ENCODE measurements around the gene CNTROB.

DNA sequence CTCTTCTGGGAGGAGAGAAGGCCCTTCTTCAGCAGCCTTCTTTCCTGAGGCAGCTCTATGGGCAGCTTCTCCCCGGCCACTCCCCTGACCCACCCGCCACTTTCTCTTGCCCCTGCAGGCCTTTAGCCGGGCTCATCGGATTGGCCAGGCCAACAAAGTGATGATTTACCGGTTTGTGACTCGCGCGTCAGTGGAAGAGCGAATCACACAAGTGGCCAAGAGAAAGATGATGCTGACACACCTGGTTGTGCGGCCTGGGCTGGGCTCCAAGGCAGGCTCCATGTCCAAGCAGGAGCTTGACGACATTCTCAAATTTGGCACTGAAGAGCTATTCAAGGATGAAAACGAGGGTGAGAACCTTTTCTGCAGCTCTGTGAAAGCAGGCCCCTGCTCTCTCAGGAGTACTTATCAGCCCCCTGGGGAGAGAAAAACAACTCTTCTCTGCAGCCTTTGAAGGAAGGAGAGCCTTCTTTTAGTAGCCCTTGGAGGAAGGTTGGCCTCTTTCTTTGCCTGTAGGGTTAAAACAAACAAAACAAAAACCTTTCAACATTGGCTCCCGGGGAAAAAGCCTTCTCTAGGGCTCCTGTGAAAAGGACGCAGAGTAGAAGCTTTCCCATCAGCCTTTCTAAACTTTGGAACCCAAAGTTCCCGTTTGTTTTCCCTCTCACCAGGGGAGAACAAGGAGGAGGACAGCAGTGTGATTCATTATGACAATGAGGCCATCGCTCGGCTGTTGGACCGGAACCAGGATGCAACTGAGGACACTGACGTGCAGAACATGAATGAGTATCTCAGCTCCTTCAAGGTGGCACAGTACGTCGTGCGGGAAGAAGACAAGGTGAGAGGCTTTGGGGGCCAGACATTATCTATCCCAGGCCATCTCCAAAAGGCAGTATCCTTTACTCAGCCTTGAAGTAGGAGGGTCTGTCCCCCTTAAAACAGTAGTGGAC lies 28.6 kb upstream of the CNTROB start:
- TF ChIP-seq CTCF (conservative IDR thresholded peaks at IDR 0.05; ENCODE audit: low read depth, low read length) (no peak), EZH2phosphoT487 (IDR thresholded peaks at IDR 0.05; ENCODE audit: borderline replicate concordance, low read length) (no peak)

Data from PC-3 (cell line).